Left lung (tissue), 10 donors: ENCODE measurements around the gene DNASE1L1. TPM values are rescaled to one million over a fixed set of nuclear protein-coding genes. Genes with fewer than 3 reads are reported as not detected.
A peak's percentile ranks its signal among the peaks of the same experiment; 100 is the strongest.
"Not testable (repeated sequence)": the region's sequence is repeated elsewhere in the genome, so short reads cannot be mapped to it uniquely, and the experiment has no call there.

Experiments used
- ATAC-seq: fragments of 200-7000 bp; cut with Tn5 transposase; one replicate; pipeline ENCODE4 v1.9.1; 2020; ENCODE audit warnings: moderate library complexity
- DNase-seq, 4 donors: peaks; one replicate each; pipeline ENCODE4 v3.0.0-alpha.2; 2013 to 2020
- H3K27ac ChIP-seq, 2 donors: fragments of 200-600 bp; sonication (generic) in 1 of 2; one replicate each; pipeline versions ENCODE4 v1.5.0 to v1.8.0; 2020 to 2021
- H3K27me3 ChIP-seq, 2 donors: fragments of 200-600 bp; sonication (generic) in 1 of 2; one replicate each; pipeline versions ENCODE4 v1.5.0 to v1.8.0; 2020 to 2021
- H3K36me3 ChIP-seq, 2 donors: fragments of 200-600 bp; sonication (generic) in 1 of 2; one replicate each; pipeline versions ENCODE4 v1.5.0 to v1.8.0; 2020 to 2021
- H3K4me1 ChIP-seq, 2 donors: fragments of 200-600 bp; one replicate each; pipeline ENCODE4 v1.8.0; 2021
- H3K4me3 ChIP-seq, 2 donors: fragments of 200-600 bp; sonication (generic) in 1 of 2; one replicate each; pipeline versions ENCODE4 v1.5.0 to v1.8.0; 2020 to 2021; ENCODE audit warnings: mild to moderate bottlenecking in 1 of 2
- H3K9me3 ChIP-seq, 2 donors: fragments of 200-600 bp; sonication (generic) in 1 of 2; one replicate each; pipeline versions ENCODE4 v1.5.0 to v1.8.0; 2020 to 2021
- intact Hi-C, 2 donors: fragments of 100-400 bp; cut with DNase I; formaldehyde crosslinking; loops; one replicate each; pipeline versions ENCODE4 v1.11.2 to v1.14.2; 2022
- polyA plus RNA-seq, 6 donors: library from polyadenylated mRNA; unstranded; fragments of 120-200 nt; gene quantifications; one replicate each; pipeline ENCODE4 v1.2.1, GENCODE V29; 2013; ENCODE audit not compliant: insufficient read length in 6 of 6
- total RNA-seq, 2 donors: library from RNA; stranded (reverse); fragmentation: NEBNext Ultra II Directional; extraction: Animal tissue kit (Norgen Biotek cat#: 25700); gene quantifications; one replicate each; pipeline ENCODE4 v1.2.1, GENCODE V29; 2021
- TF ChIP-seq, protein P1 (sequence below), 2 donors: fragments of 200-600 bp; sonication (generic) in 1 of 2; IDR thresholded peaks; one replicate each; pipeline versions ENCODE4 v1.5.0 to v1.8.0; 2021; ENCODE audit warnings: antibody characterized with exemption in 2 of 2
- donor health status: DM: no; HTN: yes; CAD: no.
- donor health status: DM: no; HTN: no; CAD: no.

DNASE1L1 gene
- total and polyA plus RNA-seq, 8 donors, result 8.8 to 36.1 (median 10.4) TPM

DNA sequence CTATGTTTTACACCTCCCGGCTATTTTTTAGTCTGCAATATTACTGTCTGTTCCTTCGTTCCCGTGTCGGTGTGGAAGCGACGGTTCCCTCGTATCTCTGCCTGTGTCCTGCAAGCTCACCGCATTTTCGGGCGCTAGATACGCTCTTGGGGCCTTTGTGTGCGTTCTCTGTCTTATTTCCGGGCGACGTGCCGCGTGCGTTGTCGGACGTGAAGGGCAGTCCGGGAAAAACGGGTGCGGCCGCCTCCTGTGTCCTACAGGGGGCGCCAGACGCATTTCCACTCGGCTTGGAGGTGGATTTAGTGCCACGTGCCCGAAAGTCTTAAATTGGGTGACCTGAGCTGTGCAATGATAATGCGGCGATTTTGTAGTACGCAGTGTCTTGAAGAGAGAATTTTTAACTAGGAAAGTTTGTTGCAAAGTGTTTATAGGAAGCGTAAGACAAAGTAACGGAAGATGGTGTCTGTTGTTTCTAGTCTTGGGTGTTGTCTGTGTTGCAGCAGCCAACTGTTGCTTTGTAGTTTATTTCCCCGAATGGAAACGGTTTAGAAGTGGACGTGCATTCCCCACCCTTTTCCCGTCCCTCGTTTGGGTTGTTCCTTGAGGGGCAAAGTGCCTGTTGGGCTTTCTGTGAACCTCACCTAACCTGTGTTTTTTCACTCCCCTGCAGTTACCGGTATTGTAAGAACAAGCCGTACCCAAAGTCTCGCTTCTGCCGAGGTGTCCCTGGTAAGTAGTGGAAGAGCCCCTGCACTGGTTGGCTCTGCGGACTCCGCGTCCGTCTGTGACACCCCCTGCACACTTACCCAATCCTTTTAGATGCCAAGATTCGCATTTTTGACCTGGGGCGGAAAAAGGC lies 10.2 kb downstream of the DNASE1L1 start:
- Histone ChIP-seq H3K27ac (peak overlapping the region; percentile 96 to 98), H3K4me1 (peaks cover 0 to 14% of the 10 kb centered on the region in 2 donors), H3K9me3 (no peaks in the 10 kb centered on the region), H3K27me3 (no peaks in the 10 kb centered on the region), H3K36me3 (peaks cover 0 to 45% of the 10 kb centered on the region in 2 donors), H3K4me3 (peak overlapping the region; percentile 43 to 56)
- TF ChIP-seq, protein P1, sequence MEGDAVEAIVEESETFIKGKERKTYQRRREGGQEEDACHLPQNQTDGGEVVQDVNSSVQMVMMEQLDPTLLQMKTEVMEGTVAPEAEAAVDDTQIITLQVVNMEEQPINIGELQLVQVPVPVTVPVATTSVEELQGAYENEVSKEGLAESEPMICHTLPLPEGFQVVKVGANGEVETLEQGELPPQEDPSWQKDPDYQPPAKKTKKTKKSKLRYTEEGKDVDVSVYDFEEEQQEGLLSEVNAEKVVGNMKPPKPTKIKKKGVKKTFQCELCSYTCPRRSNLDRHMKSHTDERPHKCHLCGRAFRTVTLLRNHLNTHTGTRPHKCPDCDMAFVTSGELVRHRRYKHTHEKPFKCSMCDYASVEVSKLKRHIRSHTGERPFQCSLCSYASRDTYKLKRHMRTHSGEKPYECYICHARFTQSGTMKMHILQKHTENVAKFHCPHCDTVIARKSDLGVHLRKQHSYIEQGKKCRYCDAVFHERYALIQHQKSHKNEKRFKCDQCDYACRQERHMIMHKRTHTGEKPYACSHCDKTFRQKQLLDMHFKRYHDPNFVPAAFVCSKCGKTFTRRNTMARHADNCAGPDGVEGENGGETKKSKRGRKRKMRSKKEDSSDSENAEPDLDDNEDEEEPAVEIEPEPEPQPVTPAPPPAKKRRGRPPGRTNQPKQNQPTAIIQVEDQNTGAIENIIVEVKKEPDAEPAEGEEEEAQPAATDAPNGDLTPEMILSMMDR (IDR thresholded peaks at IDR 0.05), result peak; percentile 74 to 78
- DNase-seq, result peak; percentile 72 to 92 (median 84)
- peak; percentile 72 for ATAC-seq
- intact Hi-C loops, result no loop called here

GRCh38 chrX:154397888-154398667 lies 11.0 kb downstream of the DNASE1L1 start, which contains the start of gene RPL10:
TSS of gene RPL10 (plus strand) at chrX:154398377. CDS start at chrX:154398520, 143 bp downstream.
- intact Hi-C loops, result no loop called here

GRCh38 chrX:154396973-154397887 lies 11.8 kb downstream of the DNASE1L1 start:
- Histone ChIP-seq H3K27me3 (no peaks in the 10 kb centered on the region), H3K36me3 (peaks cover 0 to 31% of the 10 kb centered on the region in 2 donors), H3K4me1 (peaks cover 0 to 14% of the 10 kb centered on the region in 2 donors), H3K27ac (peak overlapping the region; percentile 96 to 98), H3K9me3 (no peaks in the 10 kb centered on the region), H3K4me3 (peak overlapping the region; percentile 34 to 56)
- ATAC-seq (peak; percentile 83), DNase-seq (peak; percentile 49 to 92 (median 75))
- TF ChIP-seq, protein P1 (IDR thresholded peaks at IDR 0.05), result no peak
- intact Hi-C loops, result no loop called here

More at GRCh38 chrX:154397888-154398667, 11.0 kb downstream of the DNASE1L1 start, which contains the start of gene RPL10:
- TF ChIP-seq, protein P1 (IDR thresholded peaks at IDR 0.05), result no peak
- Histone ChIP-seq H3K27ac (peak within 1 kb of the TSS; percentile 96 to 98), H3K4me1 (peaks cover 0 to 14% of the 10 kb centered on the region in 2 donors), H3K9me3 (no peaks in the 10 kb centered on the region), H3K27me3 (no peaks in the 10 kb centered on the region), H3K36me3 (peaks cover 0 to 40% of the 10 kb centered on the region in 2 donors), H3K4me3 (peak within 1 kb of the TSS; percentile 43 to 56)
- peak; percentile 88 for ATAC-seq
- peak; percentile 91 to 97 (median 96) for DNase-seq

- DNase-seq, ATAC-seq, intact Hi-C loops, H3K27me3 ChIP-seq, H3K9me3 ChIP-seq: not testable (repeated sequence)
- Histone ChIP-seq H3K4me3 (peak overlapping the region in 1 of 2 donors; percentile 56), H3K36me3 (peaks cover 0 to 25% of the 10 kb centered on the region in 2 donors), H3K27ac (peak overlapping the region in 1 of 2 donors; percentile 98), H3K4me1 (peaks cover 0 to 14% of the 10 kb centered on the region in 2 donors)
Observed at GRCh38 chrX:154396363-154396762, 12.7 kb downstream of the DNASE1L1 start.

DNA sequence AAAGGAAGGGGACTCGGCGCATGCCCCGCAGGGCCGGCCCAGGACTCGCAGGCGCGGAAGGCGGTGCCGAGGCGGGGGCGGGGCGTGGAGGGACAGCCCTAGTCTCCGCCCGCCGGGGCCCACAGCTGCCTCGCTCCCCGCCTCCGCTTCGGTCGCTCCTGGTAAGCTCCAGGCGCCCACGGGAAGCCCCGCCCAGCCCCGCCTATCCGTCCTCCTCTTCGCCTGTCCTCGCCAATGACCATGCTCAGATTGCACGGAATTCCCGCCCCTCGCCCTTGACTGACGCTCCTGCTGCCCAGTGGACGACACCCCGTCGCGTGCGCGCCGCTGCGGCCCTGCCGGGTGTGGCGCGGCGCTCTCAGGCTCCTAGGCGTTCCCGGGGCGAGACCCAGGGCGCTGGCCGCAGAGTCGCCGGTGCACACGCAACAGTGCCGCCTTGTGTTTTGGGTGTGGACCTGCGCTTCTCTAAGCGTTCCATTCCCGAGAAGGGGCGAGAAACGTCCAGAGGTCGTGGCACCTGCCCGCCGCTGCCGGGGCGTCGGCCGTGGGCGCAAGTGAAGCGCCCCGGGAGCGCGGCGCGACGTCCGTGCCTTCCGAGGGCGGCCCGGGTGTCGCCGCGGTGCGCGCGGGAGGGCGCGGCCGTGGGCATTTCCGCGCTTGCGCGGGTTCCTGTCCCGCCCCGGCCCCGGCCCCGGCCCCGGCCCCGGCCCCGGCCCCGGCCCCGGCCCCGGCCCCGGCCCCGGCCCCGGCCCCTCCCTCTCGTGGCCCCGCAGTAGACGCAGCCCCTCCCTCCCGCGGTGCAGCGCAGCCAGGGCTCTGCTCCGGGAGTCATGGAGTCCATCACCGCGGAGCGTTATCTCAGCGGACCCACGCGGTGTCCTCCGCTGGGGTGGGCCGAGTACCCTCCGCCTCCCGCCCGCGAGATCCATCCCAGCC lies 19.0 kb downstream of the DNASE1L1 start:
- ATAC-seq, result peak; percentile 87
- H3K9me3 ChIP-seq, H3K4me3 ChIP-seq, intact Hi-C loops, H3K4me1 ChIP-seq, H3K27me3 ChIP-seq, H3K36me3 ChIP-seq, DNase-seq: not testable (repeated sequence)
- H3K27ac ChIP-seq, result peak overlapping the region; percentile 62 to 68

DNA sequence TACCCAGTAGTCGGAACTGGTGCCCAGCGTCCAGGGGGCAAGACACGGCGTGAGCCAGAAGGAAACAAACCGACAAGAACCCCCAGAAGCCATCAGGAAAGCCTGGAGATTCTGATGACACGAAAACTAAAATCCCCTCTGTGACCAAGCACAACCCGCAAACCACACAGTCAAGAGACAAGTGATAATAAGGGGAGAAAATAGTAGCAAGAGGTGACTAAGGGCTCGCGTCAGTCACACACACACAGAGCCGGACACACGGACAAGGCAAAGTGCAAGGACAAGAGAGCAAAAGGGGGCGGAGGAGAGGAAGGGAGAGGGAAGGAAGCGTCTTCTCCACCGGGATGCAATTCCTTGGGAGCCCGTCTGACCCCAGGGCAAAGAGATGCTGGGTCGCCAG lies 20.4 kb downstream of the DNASE1L1 start:
- H3K36me3 ChIP-seq, intact Hi-C loops, H3K4me1 ChIP-seq, H3K27ac ChIP-seq, H3K27me3 ChIP-seq, DNase-seq, H3K4me3 ChIP-seq, H3K9me3 ChIP-seq: not testable (repeated sequence)
- ATAC-seq, result peak; percentile 3

- H3K4me1 ChIP-seq, DNase-seq, H3K36me3 ChIP-seq, H3K4me3 ChIP-seq, intact Hi-C loops, H3K9me3 ChIP-seq, H3K27me3 ChIP-seq, H3K27ac ChIP-seq: not testable (repeated sequence)
- ATAC-seq, result peak; percentile 55
Observed at GRCh38 chrX:154388094-154388493, 21.0 kb downstream of the DNASE1L1 start.
